COLO829 (cell line): Measurements from ENCODE around the gene BRD3.
"Not testable (repeated sequence)": the region's sequence is repeated elsewhere in the genome, so short reads cannot be mapped to it uniquely, and the experiment has no call there.

Source experiments
- DNase-seq: peaks from one replicate; pipeline ENCODE4 v3.0.0; 2012; ENCODE audit warnings: low spot score

Gene BRD3

DNA sequence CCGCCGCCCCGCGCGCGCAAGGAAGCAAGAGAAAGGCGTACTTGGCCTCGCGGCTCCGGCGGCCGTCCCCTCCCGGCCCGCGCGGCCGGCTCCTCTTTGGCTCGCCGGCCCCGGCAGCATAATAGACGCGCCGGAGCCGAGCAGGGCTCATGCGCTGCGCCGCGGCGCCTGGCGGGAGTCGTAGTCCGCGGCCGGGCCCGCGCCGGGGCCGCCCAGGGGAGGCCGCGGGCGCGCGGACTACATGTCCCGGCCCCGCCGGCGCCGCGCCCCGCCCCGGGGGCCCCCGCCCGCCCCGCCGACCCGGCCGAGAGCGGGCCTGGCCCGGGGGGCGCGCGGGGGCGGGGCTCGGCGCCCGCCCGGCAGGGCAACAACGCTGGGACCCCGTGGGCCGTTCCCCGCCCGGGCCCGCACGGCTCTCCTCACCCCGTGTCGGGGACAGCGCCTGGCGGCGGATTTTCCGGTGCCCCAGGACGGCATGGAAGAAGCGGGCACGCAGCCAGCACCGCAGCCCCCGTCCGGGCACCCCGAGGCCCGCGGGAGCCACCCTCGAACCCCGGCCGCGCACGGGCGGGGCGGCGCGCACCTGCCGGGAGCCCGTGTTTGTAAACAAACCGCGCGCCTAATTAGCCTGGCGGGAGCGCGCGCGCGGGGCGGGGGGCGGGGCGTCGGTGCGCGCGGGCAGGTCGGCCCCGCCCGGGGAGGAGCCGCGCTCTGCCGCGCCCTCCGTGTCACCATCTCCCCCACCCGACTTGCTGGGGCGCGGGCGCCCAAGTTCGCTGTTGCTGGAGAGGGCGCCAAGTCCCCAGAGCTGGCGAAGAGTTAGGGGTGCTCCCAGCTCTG is at the start of gene BRD3:
BRD3 (minus strand) TSS at position 123 of the 840 bp plus-strand sequence. CDS start 14,549 bp downstream, outside the sequence.
- peak; percentile 82 for DNase-seq

DNA sequence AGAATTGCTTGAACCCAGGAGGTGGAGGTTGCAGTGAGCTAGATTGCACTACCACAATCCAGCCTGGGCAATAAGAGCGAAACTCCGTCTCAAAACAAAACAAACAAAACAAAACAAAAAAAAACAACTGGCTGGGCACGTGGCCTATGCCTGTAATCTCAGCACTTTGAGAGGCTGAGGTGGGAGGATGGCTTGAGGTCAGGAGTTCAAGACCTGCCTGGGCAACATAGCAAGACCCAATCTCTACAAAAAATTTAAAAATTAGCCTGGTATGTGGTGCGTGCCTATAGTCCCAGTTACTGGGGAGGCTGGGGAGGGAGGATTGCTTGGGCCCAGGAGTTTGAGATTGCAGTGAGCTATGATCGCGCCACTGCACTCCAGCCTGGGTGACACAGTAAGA is 44.7 kb upstream of the BRD3 start:
- no peak for DNase-seq

DNA sequence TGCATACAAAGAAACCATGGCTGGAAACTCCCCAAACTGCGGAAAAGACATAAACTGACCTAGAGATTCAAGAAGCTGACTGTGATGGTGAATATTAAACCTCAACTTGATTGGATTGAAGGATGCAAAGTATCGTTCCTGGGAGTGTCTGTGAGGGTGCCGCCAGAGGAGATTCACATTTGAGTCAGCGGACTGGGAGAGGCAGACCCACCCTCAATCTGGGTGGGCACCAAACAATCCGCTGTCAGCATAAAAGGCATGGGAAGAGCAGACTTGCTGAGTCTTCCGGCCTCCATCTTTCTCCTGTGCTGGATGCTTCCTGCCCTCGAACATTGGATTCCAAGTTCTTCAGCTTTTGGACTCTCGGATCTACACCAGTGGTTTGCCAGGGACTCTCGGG is 43.2 kb upstream of the BRD3 start:
- no peak for DNase-seq

DNA sequence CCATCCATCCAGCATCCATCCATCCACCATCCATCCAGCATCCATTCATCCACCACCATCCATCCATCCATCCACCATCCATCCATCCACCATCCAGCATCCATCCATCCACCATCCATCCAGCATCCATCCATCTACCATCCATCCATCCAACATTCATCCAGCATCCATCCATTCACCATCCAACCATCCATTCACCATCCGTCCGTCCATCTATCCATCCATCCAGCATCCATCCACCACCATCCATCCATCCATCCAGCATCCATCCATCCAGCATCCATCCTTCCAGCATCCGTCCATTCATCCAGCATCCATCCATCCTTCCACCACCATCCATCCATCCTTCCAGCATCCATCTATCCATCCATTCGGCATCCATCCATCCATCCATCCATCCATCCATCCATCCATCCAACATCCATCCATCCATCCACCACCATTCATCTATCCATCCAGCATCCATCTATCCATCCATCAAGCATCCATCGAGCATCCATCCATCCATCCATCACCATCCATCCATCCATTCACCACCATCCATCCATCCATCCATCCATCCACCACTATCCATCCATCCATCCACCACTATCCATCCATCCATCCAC is 35.7 kb upstream of the BRD3 start:
- DNase-seq: no peak

DNA sequence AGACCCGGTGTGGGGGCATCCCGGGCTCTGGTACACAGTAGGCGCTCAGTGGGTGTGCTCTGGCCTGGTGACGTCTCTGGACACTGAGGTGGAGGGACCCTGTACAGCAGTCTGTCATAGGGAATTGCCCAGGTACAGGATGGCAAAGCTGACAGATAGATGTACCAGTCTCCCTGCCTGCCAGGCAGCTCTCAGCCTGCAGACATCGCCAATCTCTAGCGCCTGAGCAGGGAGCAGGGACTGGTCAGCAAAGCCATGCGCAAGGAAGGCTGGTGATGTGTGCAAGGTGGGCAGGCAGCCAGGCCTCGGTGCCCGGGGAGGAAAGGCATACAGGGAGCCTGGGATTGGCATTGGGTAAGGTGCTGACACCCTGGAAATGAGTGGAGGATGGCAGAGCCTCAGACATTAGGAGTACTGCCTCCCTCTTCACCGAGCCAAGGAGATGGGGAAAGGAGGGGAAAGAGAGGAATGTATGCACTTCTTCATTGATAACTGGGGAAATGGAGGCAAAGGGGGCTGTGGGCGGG is 33.9 kb upstream of the BRD3 start:
- no peak for DNase-seq

DNA sequence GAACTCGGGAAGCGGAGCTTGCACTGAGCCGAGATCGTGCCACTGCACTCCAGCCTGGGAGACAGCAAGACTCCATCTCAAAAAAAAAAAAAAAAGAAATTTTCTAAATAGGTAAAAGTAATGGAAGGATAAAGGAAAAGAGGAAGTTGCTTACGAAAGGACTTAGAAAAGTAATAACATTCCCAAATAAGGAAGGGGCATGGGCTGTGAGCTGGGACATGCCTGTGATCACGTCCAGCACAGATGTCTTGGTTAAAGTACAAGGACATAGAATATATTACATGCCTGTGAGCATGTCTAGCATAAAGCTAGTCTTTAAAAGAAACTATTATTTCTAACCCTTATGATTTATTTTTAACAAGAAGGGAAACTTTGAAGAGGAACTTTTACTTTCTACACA is 33.3 kb upstream of the BRD3 start:
- DNase-seq: not testable (repeated sequence)

DNA sequence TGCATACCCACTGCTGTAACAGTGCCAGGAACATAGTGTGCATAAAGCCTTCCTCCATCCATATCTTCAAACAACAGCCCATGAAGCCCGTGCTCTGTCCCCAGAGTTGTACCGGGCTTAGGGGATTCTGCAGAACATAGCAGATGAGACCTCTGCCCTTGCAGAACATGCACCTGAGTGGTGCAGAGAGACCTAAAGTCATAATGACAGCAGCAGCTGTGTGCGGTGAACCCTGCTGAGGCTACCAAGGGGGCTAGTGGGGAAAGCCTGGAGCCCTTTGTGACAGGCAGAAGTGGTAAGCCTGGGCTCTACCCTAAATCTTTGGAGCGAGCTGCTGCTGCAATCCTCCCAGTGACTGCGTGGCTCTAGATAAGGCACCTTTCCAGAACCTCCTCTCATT is 32.2 kb upstream of the BRD3 start:
- DNase-seq: no peak

DNA sequence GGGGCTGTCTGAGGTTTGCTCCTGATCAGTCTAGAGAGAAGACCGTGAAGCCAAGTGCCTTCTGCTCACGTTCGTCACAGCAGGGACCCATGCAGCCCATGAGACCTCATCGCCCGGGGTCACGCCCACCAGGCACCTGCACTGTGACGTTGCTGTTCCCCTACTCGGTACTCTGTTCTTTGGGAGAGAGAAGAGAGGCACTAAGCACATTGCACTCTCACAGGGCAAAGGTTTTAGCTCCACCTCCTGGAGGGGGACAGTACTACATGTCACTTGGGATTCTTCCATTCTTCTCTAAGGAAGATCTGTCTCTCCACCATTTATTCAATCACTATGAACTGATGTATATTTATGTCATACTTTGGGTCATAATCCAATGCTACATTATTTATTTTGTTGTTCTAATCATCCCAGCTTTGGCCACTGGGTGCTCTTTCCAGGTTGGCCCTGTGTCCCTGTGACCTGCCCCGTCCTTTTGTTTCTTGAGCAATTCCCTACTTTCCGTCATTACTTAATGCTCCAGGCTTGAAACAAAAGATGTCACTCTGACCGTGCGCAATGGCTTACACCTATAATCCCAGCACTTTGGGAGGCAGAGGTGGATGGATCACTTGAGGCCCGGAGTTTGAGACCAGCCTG is 31.4 kb upstream of the BRD3 start:
- DNase-seq: peak; percentile 85

DNA sequence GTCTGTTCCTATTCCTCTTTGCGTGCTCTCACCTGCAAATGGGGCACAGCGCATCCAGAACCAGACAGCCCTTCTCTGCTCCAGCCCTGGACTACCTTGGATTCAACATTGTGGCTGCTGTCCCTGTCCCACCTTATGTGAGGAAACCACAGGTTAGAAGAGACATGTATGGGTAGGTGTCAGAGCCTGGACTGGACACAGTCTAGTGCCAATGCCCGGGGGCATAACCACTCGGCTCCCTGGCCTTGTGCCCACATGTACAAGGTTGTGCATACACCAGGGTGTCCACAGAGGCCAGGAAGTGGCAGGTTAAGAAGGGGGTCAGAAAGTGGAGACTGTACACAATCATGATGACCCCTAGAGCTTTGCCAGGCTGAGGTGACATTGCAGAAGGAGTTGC is 22.1 kb upstream of the BRD3 start:
- no peak for DNase-seq

DNA sequence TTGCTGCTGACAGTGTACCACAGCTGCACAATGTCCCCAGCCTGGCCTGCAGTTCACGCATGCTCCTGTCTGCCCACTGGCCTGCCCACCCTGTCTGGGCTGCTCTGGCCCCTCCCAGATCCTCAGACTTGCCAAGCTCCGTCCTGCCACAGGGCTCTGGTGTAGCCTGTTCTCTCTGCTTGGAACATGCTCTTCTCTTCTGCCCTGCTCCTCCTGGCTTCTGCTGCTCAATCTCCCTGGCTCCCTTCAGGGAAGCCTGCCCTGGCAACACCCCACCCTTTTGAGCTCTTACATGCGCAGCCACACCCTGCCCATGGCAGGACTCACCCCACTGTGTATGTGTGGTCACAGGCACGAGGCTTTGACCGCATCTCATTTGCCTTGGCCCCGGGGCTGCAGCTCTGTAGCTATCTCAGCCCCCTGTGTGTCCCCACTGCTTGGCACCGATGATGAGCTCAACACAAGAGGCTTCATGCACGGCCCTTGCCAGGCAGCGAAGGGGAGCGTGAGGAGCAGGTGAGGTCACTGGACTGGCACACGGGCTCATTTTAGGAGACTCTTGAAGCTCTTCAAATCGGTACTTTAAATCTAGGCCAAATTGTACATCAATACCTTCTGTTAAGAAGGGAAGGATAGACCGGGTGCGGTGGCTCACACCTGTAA is 20.4 kb upstream of the BRD3 start:
- no peak for DNase-seq

DNA sequence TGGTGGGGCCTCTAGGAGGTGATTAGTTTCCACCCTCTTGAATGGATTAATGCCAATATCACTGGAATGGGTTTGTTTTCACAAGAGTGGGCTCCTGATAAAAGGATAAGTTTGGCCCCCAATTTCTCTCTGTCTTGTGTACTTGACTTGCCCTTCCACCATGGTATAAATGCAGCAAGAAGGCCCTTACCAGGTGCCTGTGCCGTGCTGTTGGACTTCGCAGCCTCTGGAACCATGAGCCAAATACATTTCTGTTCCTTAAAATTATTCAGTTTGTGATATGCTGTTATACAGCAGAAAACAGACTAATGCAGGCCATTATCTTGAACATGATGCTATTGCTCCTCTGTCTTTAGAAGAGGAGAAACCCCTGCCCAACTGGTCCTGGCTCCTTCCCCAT is 17.8 kb upstream of the BRD3 start:
- no peak for DNase-seq

DNA sequence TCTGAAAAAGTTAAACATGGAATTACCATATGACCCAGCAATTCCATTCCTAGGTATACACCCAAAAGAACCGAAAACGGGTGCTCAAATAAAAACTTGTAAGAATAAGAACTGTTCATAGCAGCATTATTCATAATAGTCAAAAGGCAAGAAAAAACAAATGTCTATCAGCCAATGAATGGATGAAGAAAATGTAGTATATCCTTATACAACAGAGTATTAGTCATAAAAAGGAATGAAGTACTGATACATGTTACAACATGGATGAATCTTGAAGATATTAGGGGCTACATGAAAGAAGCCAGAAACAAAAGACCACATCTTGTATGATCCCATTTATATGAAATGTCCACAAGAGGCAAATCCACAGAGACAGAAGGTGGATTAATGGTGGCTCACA is 15.6 kb upstream of the BRD3 start:
- DNase-seq: no peak

DNA sequence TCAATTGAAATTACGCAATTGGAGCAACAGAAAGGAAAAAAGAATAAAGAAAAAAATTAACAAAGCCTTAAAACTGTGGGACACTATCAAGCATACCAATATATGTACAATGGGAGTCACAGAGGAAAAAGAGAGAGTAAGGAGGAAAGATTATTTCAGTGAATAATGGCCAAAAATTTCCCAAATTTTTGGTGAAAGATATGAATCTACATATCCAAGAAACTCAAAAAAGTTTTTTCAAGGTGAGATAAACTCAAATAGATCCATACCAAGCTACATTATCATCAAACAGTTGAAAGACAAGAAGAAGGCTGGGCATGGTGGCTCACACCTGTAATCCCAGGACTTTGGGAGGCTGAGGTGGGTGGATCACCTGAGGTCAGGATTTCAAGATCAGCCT is 8.8 kb upstream of the BRD3 start:
- DNase-seq: no peak

DNA sequence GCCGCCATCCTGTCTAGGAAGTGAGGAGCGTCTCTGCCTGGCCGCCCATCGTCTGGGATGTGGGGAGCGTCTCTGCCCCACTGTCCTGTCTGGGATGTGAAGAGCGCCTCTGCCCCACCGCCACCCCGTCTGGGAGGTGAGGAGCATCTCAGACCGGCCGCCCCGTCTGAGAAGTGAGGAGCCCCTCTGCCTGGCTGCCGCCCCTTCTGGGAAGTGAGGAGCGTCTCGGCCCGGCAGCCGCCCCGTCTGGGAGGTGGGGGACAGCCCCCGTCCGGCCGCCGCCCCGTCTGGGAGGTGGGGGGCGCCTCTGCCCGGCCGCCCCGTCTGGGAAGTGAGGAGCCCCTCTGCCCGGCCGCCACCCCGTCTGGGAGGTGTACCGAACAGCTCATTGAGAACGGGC is 7.9 kb upstream of the BRD3 start:
- not testable (repeated sequence) for DNase-seq

DNA sequence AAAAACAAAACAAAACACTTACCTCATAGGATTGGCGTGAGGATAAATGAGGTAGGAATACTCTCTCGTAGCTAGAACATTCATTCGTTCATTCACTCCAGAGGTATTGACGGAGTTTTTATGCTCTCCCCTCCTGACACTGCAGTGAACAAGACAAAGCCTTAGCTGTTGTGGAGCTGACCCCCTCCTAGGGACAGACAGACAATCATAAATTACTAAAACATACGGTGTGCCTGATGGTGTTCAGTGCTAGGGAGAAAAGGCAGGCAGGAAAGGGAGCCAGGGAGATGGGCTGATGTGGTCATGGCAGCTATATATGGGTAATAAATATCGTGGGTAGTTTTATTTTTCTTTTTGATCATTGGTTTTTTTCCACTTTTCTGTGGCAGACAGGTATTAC is 5.7 kb upstream of the BRD3 start:
- no peak for DNase-seq

DNA sequence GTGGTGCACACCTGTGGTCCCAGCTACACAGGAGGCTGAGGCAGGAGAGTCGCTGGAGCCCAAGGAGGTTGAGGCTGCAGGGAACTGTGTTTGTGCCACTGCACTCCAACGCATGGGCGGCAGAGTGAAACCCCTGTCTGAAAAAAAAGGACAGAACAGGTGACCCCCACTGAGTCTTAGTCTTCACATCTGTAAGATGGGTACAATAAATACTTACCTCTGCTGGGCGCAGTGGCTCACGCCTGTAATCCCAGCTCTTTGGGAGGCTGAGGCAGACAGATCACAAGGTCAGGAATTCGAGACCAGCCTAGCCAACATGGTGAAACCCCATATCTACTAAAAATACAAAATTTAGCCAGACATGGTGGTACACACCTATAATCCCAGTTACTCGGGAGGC is 4.9 kb upstream of the BRD3 start:
- not testable (repeated sequence) for DNase-seq

DNA sequence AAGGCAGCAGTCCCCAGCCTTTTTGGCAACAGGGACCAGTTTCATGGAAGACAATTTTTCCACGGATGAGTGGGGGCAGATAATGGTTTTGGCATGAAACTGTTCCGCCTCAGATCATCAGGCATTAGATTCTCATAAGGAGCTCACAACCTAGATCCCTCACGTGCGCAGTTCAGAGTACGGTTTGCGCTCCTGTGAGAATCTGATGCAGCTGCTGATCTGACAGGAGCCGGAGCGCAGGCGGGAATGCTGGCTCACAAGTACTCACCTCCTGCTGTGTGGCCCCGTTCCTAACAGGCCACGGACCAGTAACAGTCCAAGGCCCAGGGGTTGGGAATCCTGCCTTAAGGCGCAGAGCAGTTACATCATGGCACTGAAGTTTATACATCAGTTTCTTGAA is 3.3 kb upstream of the BRD3 start:
- no peak for DNase-seq

DNA sequence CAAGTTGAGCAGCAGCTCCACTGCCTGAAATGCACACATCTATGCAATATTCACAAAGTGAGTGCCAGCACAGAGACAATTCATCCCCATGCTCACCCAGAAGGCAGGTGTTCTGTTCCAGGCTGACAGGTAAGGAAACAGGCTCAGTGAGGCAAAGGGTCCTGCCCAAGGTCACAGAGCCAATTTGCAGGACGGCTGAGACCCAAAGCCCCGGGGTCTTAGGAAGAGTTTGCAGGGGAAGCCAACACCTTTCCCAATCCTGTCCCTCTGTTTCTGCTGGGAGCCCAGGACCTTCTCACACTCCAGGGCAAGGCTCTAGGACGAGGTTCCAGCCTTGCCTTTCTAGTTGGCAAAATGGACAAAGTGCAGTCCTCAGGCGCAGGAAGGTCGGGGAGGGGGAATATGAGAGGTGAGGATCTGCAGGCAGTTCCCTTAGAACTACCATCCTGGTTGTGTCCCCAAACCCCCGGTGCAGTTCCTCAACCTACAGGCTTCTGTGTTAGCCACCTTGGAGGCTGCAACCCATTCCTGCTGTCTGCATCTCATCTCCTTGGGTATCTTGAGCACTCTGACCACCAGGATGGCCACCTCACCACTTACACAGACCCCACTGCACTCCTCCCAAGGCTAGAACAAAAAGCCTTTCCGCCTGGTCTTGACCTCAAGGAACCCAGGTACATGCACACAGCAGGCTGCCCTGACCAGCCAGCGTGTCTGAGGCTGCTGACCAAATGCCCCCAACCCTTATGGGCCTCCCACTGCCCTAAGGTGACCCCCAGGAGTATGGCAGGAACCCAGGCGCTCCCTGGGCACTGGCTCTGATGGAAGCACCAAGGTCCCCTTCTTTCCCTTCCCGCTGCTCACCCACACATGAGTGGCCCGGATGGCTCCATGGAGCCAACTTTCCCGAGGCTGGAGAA is 1.9 kb upstream of the BRD3 start:
- no peak for DNase-seq

DNA sequence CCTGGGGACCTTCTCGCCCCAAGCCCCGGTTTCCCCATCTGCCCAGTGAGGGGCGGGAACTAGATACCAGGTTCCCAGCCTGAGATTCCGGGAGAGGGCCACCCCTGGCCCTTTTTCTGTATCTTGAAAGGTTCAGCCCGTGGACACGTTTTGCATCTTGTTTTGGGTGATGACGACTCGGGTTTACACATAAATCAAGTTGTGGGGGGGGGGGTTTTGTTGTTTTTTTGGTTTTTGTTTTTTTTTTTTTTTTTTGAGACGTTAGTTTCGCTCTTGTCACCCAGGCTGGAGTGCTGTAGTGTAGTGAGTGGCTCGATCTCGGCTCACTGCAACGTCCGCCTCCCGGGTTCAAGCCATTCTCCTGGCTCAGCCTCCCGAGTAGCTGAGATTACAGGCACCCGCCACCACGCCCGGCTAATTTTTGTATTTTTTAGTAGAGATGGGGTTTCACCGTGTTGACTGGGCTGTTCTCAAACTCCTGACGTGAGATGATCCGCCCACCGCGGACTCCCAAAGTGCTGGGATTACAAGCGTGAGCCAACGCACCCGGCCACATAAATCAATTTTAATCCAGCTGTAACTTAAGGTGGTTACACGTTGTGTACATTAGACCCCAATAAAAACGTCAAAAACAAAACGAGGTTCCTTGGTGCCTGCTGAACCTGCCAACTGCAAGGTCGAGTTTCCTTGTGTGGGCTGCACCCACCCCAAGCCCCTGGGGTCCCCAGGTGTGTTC is 1.1 kb upstream of the BRD3 start:
- DNase-seq: no peak

DNA sequence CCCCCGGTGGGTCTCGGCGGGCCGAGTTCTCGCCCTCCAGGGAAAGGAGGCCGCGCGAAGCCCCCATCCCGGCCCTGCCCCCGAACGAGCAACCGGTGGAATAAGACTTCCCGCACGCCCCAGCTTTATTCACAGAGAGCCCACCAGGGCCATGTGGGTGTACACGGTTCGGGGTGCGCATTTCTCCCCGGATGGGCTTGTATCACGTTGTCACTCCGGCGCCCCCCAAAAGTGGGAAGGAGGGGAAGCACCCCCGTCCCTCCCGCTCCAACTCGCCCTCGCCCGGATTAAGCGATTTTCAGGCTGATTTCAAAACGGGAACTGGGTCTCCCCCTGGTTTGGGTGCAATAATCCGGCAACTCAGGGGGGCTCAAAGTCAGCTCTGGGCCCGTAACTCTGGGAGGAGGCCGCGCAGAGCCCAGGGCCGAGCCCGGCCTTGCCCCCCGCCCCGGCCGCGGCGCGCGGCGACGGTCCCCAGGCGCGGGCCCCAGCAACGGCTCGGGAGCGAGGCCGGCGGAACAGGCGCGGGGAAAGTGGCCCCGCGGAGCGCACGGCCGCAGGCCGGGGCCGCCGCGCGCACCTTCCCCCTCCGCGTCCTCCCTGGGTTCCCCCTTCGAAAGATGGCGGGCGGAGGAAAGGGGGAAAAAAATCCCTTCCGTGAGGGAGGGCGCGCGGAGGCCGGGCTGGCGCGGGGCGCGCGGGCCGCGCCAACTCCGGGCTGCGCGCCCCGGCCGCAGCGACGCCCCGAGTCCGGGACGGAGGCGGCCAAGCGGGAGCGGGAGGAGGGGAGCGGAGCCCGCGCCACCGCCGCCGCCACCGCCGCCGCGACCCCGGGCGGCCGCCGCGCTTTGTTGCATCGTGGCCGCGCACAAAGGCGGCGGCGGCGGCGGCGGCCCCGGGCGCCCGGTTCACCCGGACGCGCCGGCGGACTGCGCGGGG is 644 bp downstream of the BRD3 start:
- DNase-seq: no peak
